COR-L47 (cell line): ENCODE results near the gene EXOC4.

ENCODE experiments used
- DNase-seq: peaks from one replicate; lab custom pipeline; 2025; lab: John Stamatoyannopoulos, UW

The EXOC4 gene

GRCh38 chr7:133705596-133705995, 452.7 kb downstream of the EXOC4 start:
- no peak for DNase-seq

- DNase-seq = no peak
Observed at GRCh38 chr7:133706016-133706415, 453.1 kb downstream of the EXOC4 start.

- DNase-seq = peak; percentile 84
Observed at GRCh38 chr7:133709036-133709880, 456.4 kb downstream of the EXOC4 start.

GRCh38 chr7:133712544-133712943, 459.7 kb downstream of the EXOC4 start:
- DNase-seq = no peak

GRCh38 chr7:133714654-133715053, 461.8 kb downstream of the EXOC4 start:
- DNase-seq = no peak

GRCh38 chr7:133718131-133718530, 465.3 kb downstream of the EXOC4 start:
- DNase-seq = no peak

GRCh38 chr7:133723044-133723443, 470.2 kb downstream of the EXOC4 start:
- no peak for DNase-seq

- no peak for DNase-seq
Observed at GRCh38 chr7:133724148-133724547, 471.3 kb downstream of the EXOC4 start.

- no peak for DNase-seq
Observed at GRCh38 chr7:133724694-133725093, 471.8 kb downstream of the EXOC4 start.

- DNase-seq = no peak
Observed at GRCh38 chr7:133727476-133728214, 474.8 kb downstream of the EXOC4 start.

GRCh38 chr7:133730360-133730759, 477.5 kb downstream of the EXOC4 start:
- DNase-seq = no peak

GRCh38 chr7:133733401-133733800, 480.5 kb downstream of the EXOC4 start:
- no peak for DNase-seq

GRCh38 chr7:133735222-133735621, 482.3 kb downstream of the EXOC4 start:
- no peak for DNase-seq

GRCh38 chr7:133739817-133740216, 486.9 kb downstream of the EXOC4 start:
- DNase-seq = no peak

- DNase-seq = no peak
Observed at GRCh38 chr7:133741078-133741477, 488.2 kb downstream of the EXOC4 start.

- no peak for DNase-seq
Observed at GRCh38 chr7:133741703-133742102, 488.8 kb downstream of the EXOC4 start.

- DNase-seq = no peak
Observed at GRCh38 chr7:133742709-133743538, 490.0 kb downstream of the EXOC4 start.

GRCh38 chr7:133744451-133744850, 491.6 kb downstream of the EXOC4 start:
- DNase-seq = no peak

GRCh38 chr7:133746305-133746704, 493.4 kb downstream of the EXOC4 start:
- DNase-seq = no peak

- no peak for DNase-seq
Observed at GRCh38 chr7:133746847-133747246, 494.0 kb downstream of the EXOC4 start.

GRCh38 chr7:133748443-133749407, 495.8 kb downstream of the EXOC4 start:
- no peak for DNase-seq
